Osteocyte (in vitro differentiated cells): ENCODE measurements around the gene CNOT1. TPM values are rescaled to one million over a fixed set of nuclear protein-coding genes. Genes with fewer than 3 reads are reported as not detected.

Source experiments
- DNase-seq: peaks from one replicate; pipeline ENCODE4 v3.0.0; 2021; ENCODE audit warnings: mixed read lengths; ENCODE audit not compliant: unreplicated experiment; ENCODE audit errors: extremely low spot score
- H3K27ac Mint-ChIP-seq: one replicate; pipeline ENCODE4 v1.8.0; 2021; ENCODE audit warnings: mild to moderate bottlenecking, mixed read lengths; ENCODE audit not compliant: unreplicated experiment
- H3K27me3 Mint-ChIP-seq: one replicate; pipeline ENCODE4 v1.8.0; 2021; ENCODE audit warnings: mixed read lengths; ENCODE audit not compliant: unreplicated experiment
- H3K36me3 Mint-ChIP-seq: one replicate; pipeline ENCODE4 v1.8.0; 2021; ENCODE audit warnings: mixed read lengths; ENCODE audit not compliant: unreplicated experiment
- H3K4me1 Mint-ChIP-seq: one replicate; pipeline ENCODE4 v1.8.0; 2021; ENCODE audit warnings: mixed read lengths; ENCODE audit not compliant: unreplicated experiment
- H3K4me3 Mint-ChIP-seq: one replicate; pipeline ENCODE4 v1.8.0; 2021; ENCODE audit warnings: mild to moderate bottlenecking, moderate library complexity, mixed read lengths; ENCODE audit not compliant: unreplicated experiment
- H3K9me3 Mint-ChIP-seq: one replicate; pipeline ENCODE4 v1.8.0; 2021; ENCODE audit warnings: mixed read lengths; ENCODE audit not compliant: unreplicated experiment
- total RNA-seq: library from RNA; stranded (reverse); gene quantifications from 2 replicates; pipeline ENCODE4 v1.2.1, GENCODE V29; 2021
- TF ChIP-seq, protein P1 (sequence below): fragments of 200-600 bp; sonication (generic); IDR thresholded peaks from 2 replicates; pipeline ENCODE4 v1.5.0; 2021; ENCODE audit warnings: antibody characterized with exemption, mild to moderate bottlenecking, moderate library complexity

CNOT1 gene
- total RNA-seq, 1 donor from 2014 or later, result 122 TPM

DNA sequence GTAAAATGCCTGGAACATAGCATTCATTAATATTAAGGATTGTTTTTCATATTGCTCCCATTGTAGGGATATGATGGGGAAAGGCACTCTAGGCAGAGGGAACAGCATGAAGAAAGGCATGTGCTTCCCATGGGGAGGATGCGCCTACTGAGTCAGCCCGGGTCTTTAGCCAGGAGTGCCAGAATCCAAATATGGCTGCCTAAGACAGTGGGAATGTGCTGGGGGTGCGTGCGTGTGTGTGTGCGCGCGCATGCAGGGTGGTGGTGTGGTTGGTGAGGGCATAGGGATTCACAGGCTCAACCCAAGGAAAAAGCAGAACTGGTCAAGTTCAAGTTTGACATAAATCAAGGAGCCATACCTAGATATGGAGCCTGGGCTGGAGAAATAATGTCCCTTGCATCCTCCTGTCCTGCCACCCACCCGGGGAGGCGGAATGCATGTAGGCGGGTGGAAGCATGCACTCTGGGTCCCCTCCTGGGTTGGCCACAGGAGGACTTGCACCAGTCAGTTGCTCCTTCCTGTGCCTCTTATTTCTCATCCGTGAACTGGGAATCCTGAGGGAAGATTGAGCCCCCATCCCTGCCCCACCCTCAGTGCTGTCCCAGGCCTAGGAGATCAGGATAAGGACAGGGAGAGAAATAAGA lies 148.3 kb downstream of the CNOT1 start:
- Mint-ChIP-seq H3K27me3 (peaks cover 20% of the 10 kb centered on the region), H3K27ac (no peak overlapping the region), H3K9me3 (no peaks in the 10 kb centered on the region), H3K4me3 (no peak overlapping the region), H3K4me1 (no peaks in the 10 kb centered on the region), H3K36me3 (no peaks in the 10 kb centered on the region)
- TF ChIP-seq, protein P1, sequence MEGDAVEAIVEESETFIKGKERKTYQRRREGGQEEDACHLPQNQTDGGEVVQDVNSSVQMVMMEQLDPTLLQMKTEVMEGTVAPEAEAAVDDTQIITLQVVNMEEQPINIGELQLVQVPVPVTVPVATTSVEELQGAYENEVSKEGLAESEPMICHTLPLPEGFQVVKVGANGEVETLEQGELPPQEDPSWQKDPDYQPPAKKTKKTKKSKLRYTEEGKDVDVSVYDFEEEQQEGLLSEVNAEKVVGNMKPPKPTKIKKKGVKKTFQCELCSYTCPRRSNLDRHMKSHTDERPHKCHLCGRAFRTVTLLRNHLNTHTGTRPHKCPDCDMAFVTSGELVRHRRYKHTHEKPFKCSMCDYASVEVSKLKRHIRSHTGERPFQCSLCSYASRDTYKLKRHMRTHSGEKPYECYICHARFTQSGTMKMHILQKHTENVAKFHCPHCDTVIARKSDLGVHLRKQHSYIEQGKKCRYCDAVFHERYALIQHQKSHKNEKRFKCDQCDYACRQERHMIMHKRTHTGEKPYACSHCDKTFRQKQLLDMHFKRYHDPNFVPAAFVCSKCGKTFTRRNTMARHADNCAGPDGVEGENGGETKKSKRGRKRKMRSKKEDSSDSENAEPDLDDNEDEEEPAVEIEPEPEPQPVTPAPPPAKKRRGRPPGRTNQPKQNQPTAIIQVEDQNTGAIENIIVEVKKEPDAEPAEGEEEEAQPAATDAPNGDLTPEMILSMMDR, result no peak
- DNase-seq, result no peak

DNA sequence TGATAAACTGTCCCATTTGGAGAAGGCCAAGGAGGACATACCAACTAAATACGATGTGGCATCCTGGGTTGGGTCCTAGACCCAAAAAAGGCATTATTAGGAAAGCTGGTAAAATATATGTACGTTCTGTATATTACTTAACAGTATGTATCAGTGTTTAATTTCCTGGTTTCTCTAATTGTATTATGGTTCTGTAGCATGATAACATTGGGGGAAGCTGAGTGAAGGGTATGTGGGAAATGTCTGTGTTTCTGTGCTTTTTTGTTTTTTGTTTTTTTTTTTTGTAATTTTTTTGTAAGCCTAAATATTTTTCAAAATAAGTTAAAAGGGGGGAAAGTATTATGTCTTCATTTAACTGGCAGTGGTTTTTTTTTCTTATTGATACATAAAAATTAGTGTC lies 151.2 kb downstream of the CNOT1 start:
- Mint-ChIP-seq H3K4me3 (no peak overlapping the region), H3K4me1 (peaks cover 5% of the 10 kb centered on the region), H3K9me3 (no peaks in the 10 kb centered on the region), H3K36me3 (no peaks in the 10 kb centered on the region), H3K27me3 (peaks cover 32% of the 10 kb centered on the region), H3K27ac (no peak overlapping the region)
- DNase-seq, result no peak
- TF ChIP-seq, protein P1, result no peak

DNA sequence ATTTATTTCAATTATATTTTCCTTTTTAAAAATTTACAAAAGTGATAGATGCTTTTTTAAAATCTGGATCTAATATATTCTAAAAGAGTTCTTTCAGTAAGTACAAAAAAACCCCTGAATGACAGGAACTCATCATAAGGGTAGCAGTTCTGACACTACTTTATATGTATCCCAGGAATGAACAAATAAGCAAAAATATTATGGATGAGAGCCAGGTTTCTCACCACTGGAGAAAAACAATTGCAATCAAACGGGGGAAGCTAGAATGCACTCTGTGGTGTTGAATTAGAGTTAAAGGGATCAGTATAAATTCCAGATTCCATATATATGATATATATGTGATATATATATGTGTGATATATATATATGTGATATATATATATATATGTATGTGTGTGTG lies 152.8 kb downstream of the CNOT1 start:
- no peak overlapping the region for H3K4me3 Mint-ChIP-seq
- no peaks in the 10 kb centered on the region for H3K9me3 Mint-ChIP-seq
- DNase-seq, result no peak
- H3K4me1 Mint-ChIP-seq, result peaks cover 5% of the 10 kb centered on the region
- peaks cover 43% of the 10 kb centered on the region for H3K27me3 Mint-ChIP-seq
- TF ChIP-seq, protein P1, result no peak
- H3K27ac Mint-ChIP-seq, result no peak overlapping the region
- H3K36me3 Mint-ChIP-seq, result no peaks in the 10 kb centered on the region

DNA sequence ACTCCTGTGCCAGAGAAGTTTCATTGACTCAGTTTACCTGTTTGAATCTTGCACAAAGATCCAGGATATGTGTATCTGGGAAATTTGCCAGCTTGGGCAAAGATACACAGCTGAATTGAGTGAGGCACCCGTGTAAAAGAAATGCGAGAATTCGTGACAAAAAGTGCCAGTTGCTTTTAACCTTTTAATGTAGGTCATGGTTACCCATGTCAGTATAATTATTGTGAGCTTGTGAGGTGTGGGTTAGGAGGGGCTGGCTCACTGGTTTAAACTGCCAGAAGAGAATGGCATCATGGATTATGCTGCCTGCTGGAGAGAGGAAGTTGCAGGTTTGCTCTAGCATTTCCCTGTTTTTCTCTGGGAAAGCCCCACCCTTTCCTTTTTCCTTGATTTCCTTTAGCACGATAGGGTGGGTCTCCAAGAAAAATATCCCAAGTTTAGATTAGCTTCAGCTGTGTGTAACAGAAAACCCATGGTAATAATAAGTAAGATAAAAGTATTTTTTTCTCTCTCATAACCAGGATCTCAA lies 154.5 kb downstream of the CNOT1 start:
- H3K4me1 Mint-ChIP-seq, result peaks cover 5% of the 10 kb centered on the region

DNA sequence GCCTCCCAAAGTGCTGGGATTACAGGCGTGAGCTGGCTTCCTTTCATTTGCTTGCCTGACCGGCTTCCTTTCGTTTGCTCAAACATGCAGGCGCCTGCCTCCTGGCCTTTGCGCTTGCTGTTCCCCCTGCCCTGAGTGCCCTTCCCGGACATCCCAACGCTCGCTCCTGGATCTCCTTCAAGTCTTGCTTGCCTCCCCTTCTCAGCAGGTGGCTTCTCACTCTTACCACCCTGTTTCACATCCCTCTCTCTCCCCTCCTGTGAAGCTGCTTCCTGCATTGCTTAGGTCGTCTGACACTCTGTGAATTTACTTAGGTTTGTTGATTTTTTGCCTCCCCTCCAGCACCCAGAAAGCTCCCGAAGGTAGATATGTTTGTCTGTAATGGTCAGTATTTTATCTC lies 155.3 kb downstream of the CNOT1 start:
- no peak overlapping the region for H3K27ac Mint-ChIP-seq
- H3K27me3 Mint-ChIP-seq, result peaks cover 54% of the 10 kb centered on the region
- H3K36me3 Mint-ChIP-seq, result no peaks in the 10 kb centered on the region
- H3K4me3 Mint-ChIP-seq, result no peak overlapping the region
- H3K9me3 Mint-ChIP-seq, result no peaks in the 10 kb centered on the region
- TF ChIP-seq, protein P1, result no peak
- DNase-seq, result no peak
- peaks cover 5% of the 10 kb centered on the region for H3K4me1 Mint-ChIP-seq

More for the DNA sequence above, 154.5 kb downstream of the CNOT1 start:
- DNase-seq, result no peak
- TF ChIP-seq, protein P1, result no peak
- Mint-ChIP-seq H3K27me3 (peaks cover 51% of the 10 kb centered on the region), H3K4me3 (no peak overlapping the region), H3K9me3 (no peaks in the 10 kb centered on the region), H3K27ac (no peak overlapping the region), H3K36me3 (no peaks in the 10 kb centered on the region)
